Esophagus muscularis mucosa (tissue), 4 donors: Measurements from ENCODE around the gene LTV1. TPM values are rescaled to one million over a fixed set of nuclear protein-coding genes. Genes with fewer than 3 reads are reported as not detected.
A peak's percentile ranks its signal among the peaks of the same experiment; 100 is the strongest.

Experiments used
- DNase-seq: peaks from one replicate; pipeline ENCODE4 v3.0.0-alpha.2; 2017; ENCODE audit errors: extremely low spot score
- H3K27ac ChIP-seq, 4 donors: fragments of 200-600 bp; sonication (generic); replicated peaks in 1 of 4; 1 replicate in 3 of 4; 2 replicates in 1 of 4; pipeline ENCODE4 v1.5.1; 2016 to 2019; ENCODE audit warnings: mild to moderate bottlenecking in 1 of 4
- H3K27me3 ChIP-seq, 4 donors: fragments of 200-600 bp; sonication (generic); one replicate each; pipeline versions ENCODE4 v1.5.1 to v1.6.0; 2016 to 2019
- H3K36me3 ChIP-seq, 4 donors: fragments of 200-600 bp; sonication (generic); one replicate each; pipeline ENCODE4 v1.5.1; 2016 to 2019
- H3K4me1 ChIP-seq, 4 donors: fragments of 200-600 bp; sonication (generic); one replicate each; pipeline ENCODE4 v1.5.1; 2016 to 2019
- H3K4me3 ChIP-seq, 4 donors: fragments of 200-600 bp; sonication (generic); 1 replicate in 2 of 4; 2 replicates in 2 of 4; pipeline ENCODE4 v1.5.1; 2016 to 2019; ENCODE audit warnings: mild to moderate bottlenecking in 4 of 4, moderate library complexity in 1 of 4
- H3K9me3 ChIP-seq, 4 donors: fragments of 200-600 bp; sonication (generic); 1 replicate in 3 of 4; 2 replicates in 1 of 4; pipeline ENCODE4 v1.5.1; 2016 to 2019
- CTCF ChIP-seq, 3 experiments: fragments of 200-600 bp in 2 of 3; fragments of 450-650 bp in 1 of 3; sonication (generic) in 2 of 3; IDR thresholded peaks; one replicate each; pipeline ENCODE4 v1.5.1; 2017 to 2019; ENCODE audit warnings: antibody characterized with exemption in 3 of 3, mild to moderate bottlenecking in 2 of 3, moderate library complexity in 1 of 3
- EP300 ChIP-seq: sonication (generic); formaldehyde crosslinking; IDR thresholded peaks from one replicate; pipeline ENCODE4 v1.6.1; 2017; ENCODE audit warnings: antibody characterized with exemption
- POLR2A ChIP-seq: fragments of 450-650 bp; IDR thresholded peaks from one replicate; pipeline ENCODE4 v1.6.1; 2017; ENCODE audit warnings: antibody characterized with exemption, moderate library complexity, mild to moderate bottlenecking, low read depth
- POLR2AphosphoS5 ChIP-seq, 2 donors: sonication (generic); formaldehyde crosslinking; IDR thresholded peaks; one replicate each; pipeline ENCODE4 v1.6.1; 2017; ENCODE audit warnings: antibody characterized with exemption in 2 of 2
- WGBS: methylation state at CpG from one replicate; pipeline ENCODE4 v1.1.5; 2018; 5-methylcytosine and 5-hydroxymethylcytosine counted together
- intact Hi-C: fragments of 100-400 bp; cut with DNase I; formaldehyde crosslinking; loops from one replicate; pipeline ENCODE4 v1.15.1; 2023
- total RNA-seq, 4 donors: library from RNA; depleted of rRNA; stranded (reverse); fragments of >200 nt; gene quantifications; one replicate each; pipeline versions ENCODE4 v1.1.0 to v1.2.1, GENCODE V29; 2016

The LTV1 gene
- total RNA-seq, 4 donors from 2014 or later = 15.0 to 20.0 (median 18.0) TPM

- Histone ChIP-seq H3K27ac (no peak overlapping the region), H3K4me3 (no peak overlapping the region), H3K27me3 (no peaks in the 10 kb centered on the region), H3K9me3 (no peaks in the 10 kb centered on the region), H3K4me1 (no peaks in the 10 kb centered on the region), H3K36me3 (no peaks in the 10 kb centered on the region)
- intact Hi-C loops = no loop called here
- 76% methylated on average over 1 of the region's 1 CpG for WGBS
- DNase-seq = no peak
- TF ChIP-seq EP300 (no peak), POLR2A (no peak), CTCF (IDR thresholded peaks at IDR 0.05) (no peak), POLR2AphosphoS5 (IDR thresholded peaks at IDR 0.05) (no peak)
Observed at GRCh38 chr6:143894655-143895054, 51.5 kb downstream of the LTV1 start.

DNA sequence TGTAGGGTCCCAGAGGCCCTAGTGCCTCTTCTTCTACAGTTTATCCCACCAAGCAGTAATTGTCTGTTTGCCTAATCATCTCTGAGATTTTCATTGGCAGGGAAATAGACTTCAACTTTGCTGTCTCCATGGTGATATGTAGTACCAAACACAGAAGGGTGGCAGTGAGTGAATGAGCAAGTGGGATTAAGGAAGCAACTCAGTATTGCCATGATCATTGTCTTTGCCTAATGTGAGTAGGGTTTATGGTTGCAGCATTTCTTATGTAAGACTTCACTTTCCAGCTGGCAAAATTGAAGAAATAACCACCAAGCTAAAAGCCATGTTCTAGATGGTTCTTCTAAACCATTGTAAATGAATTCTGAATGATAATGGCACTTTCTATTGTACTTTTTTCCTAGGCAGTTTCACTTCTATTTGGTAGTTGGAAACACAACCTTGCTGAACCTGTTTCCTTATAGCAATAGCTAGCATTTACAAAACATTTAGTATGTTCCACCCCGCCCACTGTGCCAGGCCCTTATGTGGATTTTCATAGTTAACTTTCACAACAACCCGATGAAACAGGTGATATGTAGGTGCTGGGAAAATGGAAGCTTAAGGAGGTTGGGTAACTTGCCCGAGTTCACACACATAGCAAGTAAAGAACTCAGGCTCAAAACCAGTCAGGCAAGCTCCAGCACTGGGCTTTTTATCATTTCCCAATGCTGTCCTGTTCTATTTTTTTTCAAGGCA is 53.2 kb downstream of the LTV1 start:
- WGBS = 88% methylated on average over 3 of the region's 3 CpGs
- no peaks in the 10 kb centered on the region for H3K36me3 ChIP-seq

GRCh38 chr6:143900358-143900757 is 57.2 kb downstream of the LTV1 start:
- Histone ChIP-seq H3K9me3 (no peaks in the 10 kb centered on the region), H3K27ac (no peak overlapping the region), H3K36me3 (no peaks in the 10 kb centered on the region), H3K4me3 (no peak overlapping the region), H3K27me3 (no peaks in the 10 kb centered on the region), H3K4me1 (peaks cover 14 to 18% (median 16%) of the 10 kb centered on the region in 4 donors)
- intact Hi-C loops = no loop called here
- DNase-seq = no peak
- 83% methylated on average over 2 of the region's 2 CpGs for WGBS
- TF ChIP-seq POLR2A (no peak), EP300 (no peak), CTCF (IDR thresholded peaks at IDR 0.05) (no peak), POLR2AphosphoS5 (IDR thresholded peaks at IDR 0.05) (no peak)

More for the DNA sequence above, 53.2 kb downstream of the LTV1 start:
- H3K4me1 ChIP-seq = peaks cover 0 to under 1% (median under 1%) of the 10 kb centered on the region in 4 donors
- H3K27me3 ChIP-seq = no peaks in the 10 kb centered on the region
- H3K4me3 ChIP-seq = no peak overlapping the region
- no peak for DNase-seq
- TF ChIP-seq POLR2AphosphoS5 (IDR thresholded peaks at IDR 0.05) (no peak), POLR2A (no peak), CTCF (IDR thresholded peaks at IDR 0.05) (no peak), EP300 (no peak)
- intact Hi-C loops = no loop called here
- H3K27ac ChIP-seq = no peak overlapping the region
- no peaks in the 10 kb centered on the region for H3K9me3 ChIP-seq

GRCh38 chr6:143901885-143902750 is 59.0 kb downstream of the LTV1 start:
- Histone ChIP-seq H3K9me3 (no peaks in the 10 kb centered on the region), H3K4me1 (peaks cover 14 to 18% (median 16%) of the 10 kb centered on the region in 4 donors), H3K27ac (peak overlapping the region; percentile 48 to 68 (median 58)), H3K4me3 (peak overlapping the region in 1 of 4 donors; percentile 5), H3K27me3 (no peaks in the 10 kb centered on the region), H3K36me3 (no peaks in the 10 kb centered on the region)
- WGBS = 17% methylated on average over 6 of the region's 6 CpGs
- DNase-seq = no peak
- intact Hi-C loops = no loop called here
- no peak for TF ChIP-seq POLR2A
- TF ChIP-seq POLR2AphosphoS5 (IDR thresholded peaks at IDR 0.05) = peak; percentile 26 to 40

DNA sequence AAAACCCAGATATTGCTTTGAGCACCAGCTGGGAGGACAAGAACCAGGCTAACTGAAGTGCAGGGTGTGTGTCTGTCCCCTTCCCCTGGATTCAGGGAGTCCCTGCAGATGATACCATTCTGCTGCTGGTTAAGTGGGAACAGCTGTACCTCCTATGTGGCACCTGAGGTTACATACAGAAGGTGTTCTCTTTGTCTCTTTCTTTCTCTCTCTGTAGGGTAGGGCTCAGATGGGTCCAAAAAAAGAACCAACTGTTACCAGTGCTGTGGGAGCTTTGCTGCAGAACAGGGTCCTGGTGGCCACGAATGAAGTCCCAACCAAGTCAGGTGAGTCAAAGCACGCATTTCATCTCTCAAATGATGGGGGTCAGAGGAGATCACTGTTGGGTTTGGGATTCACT is 59.7 kb downstream of the LTV1 start:
- H3K4me1 ChIP-seq = peaks cover 14 to 18% (median 16%) of the 10 kb centered on the region in 4 donors
- H3K4me3 ChIP-seq = no peak overlapping the region
- no peak for TF ChIP-seq POLR2A
- TF ChIP-seq CTCF (IDR thresholded peaks at IDR 0.05) = no peak
- no peak for TF ChIP-seq POLR2AphosphoS5 (IDR thresholded peaks at IDR 0.05)
- TF ChIP-seq EP300 = no peak
- H3K9me3 ChIP-seq = no peaks in the 10 kb centered on the region
- peak overlapping the region; percentile 48 to 68 (median 58) for H3K27ac ChIP-seq
- DNase-seq = no peak
- intact Hi-C loops = no loop called here
- WGBS = 92% methylated on average over 2 of the region's 2 CpGs
- no peaks in the 10 kb centered on the region for H3K36me3 ChIP-seq
- H3K27me3 ChIP-seq = no peaks in the 10 kb centered on the region
